SU-DHL-6 (cell line): ENCODE data around the gene NUP210.

Experiments
- H2AFZ ChIP-seq: fragments of 200-600 bp; sonication (generic); 2 replicates; pipeline ENCODE4 v1.6.1; 2014; ENCODE audit warnings: low read depth, mild to moderate bottlenecking, moderate library complexity, mixed read lengths, antibody characterized with exemption, low read length; ENCODE audit not compliant: severe bottlenecking
- H3F3A ChIP-seq: fragments of 200-600 bp; shearing (Covaris generic); 2 replicates; pipeline ENCODE4 v1.6.0; 2016; ENCODE audit warnings: antibody characterized with exemption, mild to moderate bottlenecking; ENCODE audit not compliant: insufficient read depth
- H3K27ac ChIP-seq: fragments of 200-600 bp; sonication (generic); 2 replicates; pipeline ENCODE4 v1.5.1; 2016; ENCODE audit warnings: low read depth, mild to moderate bottlenecking, low read length, moderate library complexity, mixed read lengths
- H3K27me3 ChIP-seq: fragments of 200-600 bp; sonication (generic), shearing (Covaris generic); 2 replicates; pipeline ENCODE4 v1.6.0; 2014; ENCODE audit warnings: mild to moderate bottlenecking, low read length
- H3K36me3 ChIP-seq: fragments of 200-600 bp; sonication (generic); 2 replicates; pipeline ENCODE4 v1.6.1; 2014; ENCODE audit warnings: mild to moderate bottlenecking, low read length, mixed read lengths
- H3K4me2 ChIP-seq: fragments of 300-600, 200-600 bp; shearing (Covaris generic), sonication (generic); 2 replicates; pipeline ENCODE4 v1.6.0; 2014; ENCODE audit warnings: low read length, low read depth, mild to moderate bottlenecking; ENCODE audit not compliant: poor library complexity, severe bottlenecking
- H3K4me3 ChIP-seq: fragments of 200-600 bp; sonication (generic); 2 replicates; pipeline ENCODE4 v1.5.1; 2014; ENCODE audit warnings: antibody characterized with exemption, low read length, mild to moderate bottlenecking, mixed read lengths; ENCODE audit not compliant: insufficient read depth, poor library complexity, severe bottlenecking
- H3K79me2 ChIP-seq: fragments of 200-600 bp; sonication (generic); 2 replicates; pipeline ENCODE4 v1.6.1; 2014; ENCODE audit warnings: mild to moderate bottlenecking, low read length, moderate library complexity; ENCODE audit not compliant: insufficient read depth
- H3K9ac ChIP-seq: fragments of 200-600 bp; sonication (generic); 2 replicates; pipeline ENCODE4 v1.7.0; 2014; ENCODE audit warnings: mild to moderate bottlenecking, low read length
- H3K9me2 ChIP-seq: fragments of 200-600 bp; sonication (generic); replicated peaks from 2 replicates; pipeline ENCODE4 v1.6.1; 2014; ENCODE audit warnings: low read length; ENCODE audit not compliant: insufficient read depth
- H3K9me3 ChIP-seq: fragments of 200-600 bp; sonication (generic); 2 replicates; pipeline ENCODE4 v1.6.1; 2014; ENCODE audit warnings: low read length, mixed read lengths; ENCODE audit not compliant: insufficient read depth
- H4K20me1 ChIP-seq: fragments of 200-600 bp; sonication (generic); 2 replicates; pipeline ENCODE4 v1.6.1; 2014; ENCODE audit warnings: low read depth, mild to moderate bottlenecking, antibody characterized with exemption, low read length, moderate library complexity, mixed read lengths
- CTCF ChIP-seq: fragments of 200-600 bp; sonication (generic); IDR thresholded peaks from one replicate; pipeline ENCODE4 v1.5.1; 2017; ENCODE audit warnings: antibody characterized with exemption, mild to moderate bottlenecking, low read length, moderate library complexity; ENCODE audit not compliant: insufficient read depth, poor library complexity, severe bottlenecking
- EZH2phosphoT487 ChIP-seq: fragments of 200-600 bp; sonication (generic), shearing (Covaris generic); conservative IDR thresholded peaks from 2 replicates; pipeline ENCODE4 v1.6.1; 2018; ENCODE audit warnings: mild to moderate bottlenecking, antibody characterized with exemption, low read length, moderate library complexity, mixed read lengths

Gene NUP210

GRCh38 chr3:13277196-13277813 lies 142.8 kb downstream of the NUP210 start:
- Histone ChIP-seq H3K79me2 (no peaks in the 10 kb centered on the region), H3K9me3 (no peaks in the 10 kb centered on the region), H3K9me2 (no peaks in the 10 kb centered on the region), H3K27me3 (no peaks in the 10 kb centered on the region), H3K36me3 (no peaks in the 10 kb centered on the region), H3K4me3 (no peak overlapping the region), H4K20me1 (no peaks in the 10 kb centered on the region), H3K27ac (no peak overlapping the region), H3K4me2 (no peak overlapping the region), H3K9ac (no peak overlapping the region), H2AFZ (no peak overlapping the region), H3F3A (no peaks in the 10 kb centered on the region)
- TF ChIP-seq EZH2phosphoT487 = no peak
- no peak for TF ChIP-seq CTCF

GRCh38 chr3:13276438-13277195 lies 143.5 kb downstream of the NUP210 start:
- no peaks in the 10 kb centered on the region for H3F3A ChIP-seq
- H2AFZ ChIP-seq = no peak overlapping the region
- H3K9me3 ChIP-seq = no peaks in the 10 kb centered on the region
- no peak overlapping the region for H3K4me2 ChIP-seq
- H3K79me2 ChIP-seq = no peaks in the 10 kb centered on the region
- no peaks in the 10 kb centered on the region for H3K27me3 ChIP-seq
- no peak overlapping the region for H3K9ac ChIP-seq
- TF ChIP-seq EZH2phosphoT487 = no peak
- no peak for TF ChIP-seq CTCF
- H3K36me3 ChIP-seq = no peaks in the 10 kb centered on the region
- no peak overlapping the region for H3K4me3 ChIP-seq
- no peaks in the 10 kb centered on the region for H3K9me2 ChIP-seq
- no peaks in the 10 kb centered on the region for H4K20me1 ChIP-seq
- no peak overlapping the region for H3K27ac ChIP-seq

GRCh38 chr3:13275376-13276005 lies 144.6 kb downstream of the NUP210 start:
- Histone ChIP-seq H3K4me2 (no peak overlapping the region), H3K27me3 (no peaks in the 10 kb centered on the region), H3K9ac (no peak overlapping the region), H3K9me3 (no peaks in the 10 kb centered on the region), H3K36me3 (no peaks in the 10 kb centered on the region), H3F3A (no peaks in the 10 kb centered on the region), H2AFZ (no peak overlapping the region), H3K79me2 (no peaks in the 10 kb centered on the region), H3K9me2 (no peaks in the 10 kb centered on the region), H3K27ac (no peak overlapping the region), H4K20me1 (no peaks in the 10 kb centered on the region), H3K4me3 (no peak overlapping the region)
- no peak for TF ChIP-seq EZH2phosphoT487
- no peak for TF ChIP-seq CTCF
